IPS-18c (cell line): ENCODE results near the gene APBA2.

Experiments
- H3K4me3 ChIP-seq: 2 replicates; pipeline ENCODE4 v1.7.0; 2013; ENCODE audit warnings: low read depth, mild to moderate bottlenecking, low read length, moderate library complexity; ENCODE audit not compliant: insufficient read depth
- H3K9me3 ChIP-seq: one replicate; pipeline ENCODE4 v1.6.1; 2013; ENCODE audit warnings: mild to moderate bottlenecking, low read length, moderate library complexity; ENCODE audit not compliant: control insufficient read depth, insufficient read depth

APBA2 gene

DNA sequence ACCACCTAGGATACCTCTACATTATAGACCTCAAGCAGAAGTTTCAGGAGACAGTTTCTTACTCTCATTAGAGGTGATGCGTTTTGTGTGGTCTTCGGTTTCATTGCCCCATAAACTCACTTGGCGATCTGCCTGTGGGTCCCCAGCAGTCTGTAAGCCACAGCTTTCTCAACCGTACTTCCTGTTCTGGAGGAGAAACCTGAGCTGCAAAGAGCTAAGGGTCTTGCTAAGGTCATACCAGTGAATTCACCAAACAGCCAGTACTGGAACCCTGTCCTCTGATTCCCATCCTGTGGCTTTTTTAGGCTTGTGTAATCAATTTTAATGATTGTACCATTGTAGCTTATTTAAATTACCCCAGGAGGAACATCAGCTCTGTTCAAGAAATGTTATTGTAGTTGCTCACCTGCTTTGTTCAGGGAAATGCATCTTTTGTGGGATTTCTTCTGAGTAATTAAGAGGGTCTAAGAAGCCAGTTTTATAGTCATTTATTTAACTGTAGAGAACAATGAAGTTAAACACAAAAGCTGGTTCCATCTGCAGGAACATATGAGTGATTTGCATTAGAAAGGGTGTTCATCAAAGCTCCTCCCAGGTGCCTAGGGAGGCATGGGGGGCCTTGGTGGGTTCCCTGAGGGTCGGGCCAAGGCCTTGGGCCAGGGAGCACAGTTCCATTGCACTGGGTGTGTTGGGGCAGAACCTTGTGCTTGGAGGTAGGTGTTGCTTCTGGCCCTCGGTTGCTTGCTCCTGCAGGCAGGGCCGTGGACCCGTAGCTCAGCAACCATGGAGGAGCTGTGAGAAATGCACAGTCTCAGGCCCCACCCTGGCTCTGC, 69.6 kb downstream of the APBA2 start:
- Histone ChIP-seq H3K4me3 (no peak overlapping the region), H3K9me3 (no peaks in the 10 kb centered on the region)

DNA sequence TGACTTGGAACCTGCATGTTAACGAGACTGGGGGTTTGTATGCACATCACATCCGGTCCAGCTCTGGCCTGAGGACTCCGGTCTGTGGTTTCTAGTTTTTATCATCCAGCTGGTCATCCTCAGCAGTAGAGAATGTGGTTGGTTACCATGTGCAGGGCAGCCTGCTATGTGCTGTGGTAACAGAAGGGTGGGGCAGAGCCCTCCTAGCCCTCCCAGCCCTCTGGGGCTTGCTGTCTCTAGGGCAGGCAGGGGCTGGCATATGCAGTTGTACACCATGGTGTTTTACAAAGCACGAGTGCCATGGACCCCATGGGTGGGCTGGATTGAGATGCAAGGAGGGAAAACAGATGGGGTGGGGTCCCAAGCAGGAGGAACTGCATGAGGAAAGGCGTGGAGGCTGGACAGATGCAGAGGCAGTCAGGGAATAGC, 70.2 kb downstream of the APBA2 start:
- Histone ChIP-seq H3K4me3 (no peak overlapping the region), H3K9me3 (no peaks in the 10 kb centered on the region)

DNA sequence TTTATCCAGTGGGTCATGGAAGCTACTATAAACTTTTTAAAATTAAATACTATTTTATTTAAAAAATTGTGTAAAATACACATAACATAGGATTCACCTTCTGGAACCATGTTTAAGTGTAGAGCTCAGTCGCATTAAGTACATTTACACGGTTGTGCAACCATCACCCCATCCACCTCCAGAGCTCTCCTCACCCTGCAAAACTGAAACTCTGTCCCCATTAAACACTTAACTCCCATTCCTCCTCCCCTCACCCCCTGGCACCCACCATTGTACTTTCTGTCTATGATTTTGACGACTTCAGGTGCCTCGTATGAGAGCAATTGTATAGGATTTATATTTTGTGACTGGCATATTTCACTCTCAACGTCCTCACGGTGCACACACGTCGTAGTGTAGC, 70.7 kb downstream of the APBA2 start:
- no peak overlapping the region for H3K4me3 ChIP-seq
- H3K9me3 ChIP-seq = no peaks in the 10 kb centered on the region

DNA sequence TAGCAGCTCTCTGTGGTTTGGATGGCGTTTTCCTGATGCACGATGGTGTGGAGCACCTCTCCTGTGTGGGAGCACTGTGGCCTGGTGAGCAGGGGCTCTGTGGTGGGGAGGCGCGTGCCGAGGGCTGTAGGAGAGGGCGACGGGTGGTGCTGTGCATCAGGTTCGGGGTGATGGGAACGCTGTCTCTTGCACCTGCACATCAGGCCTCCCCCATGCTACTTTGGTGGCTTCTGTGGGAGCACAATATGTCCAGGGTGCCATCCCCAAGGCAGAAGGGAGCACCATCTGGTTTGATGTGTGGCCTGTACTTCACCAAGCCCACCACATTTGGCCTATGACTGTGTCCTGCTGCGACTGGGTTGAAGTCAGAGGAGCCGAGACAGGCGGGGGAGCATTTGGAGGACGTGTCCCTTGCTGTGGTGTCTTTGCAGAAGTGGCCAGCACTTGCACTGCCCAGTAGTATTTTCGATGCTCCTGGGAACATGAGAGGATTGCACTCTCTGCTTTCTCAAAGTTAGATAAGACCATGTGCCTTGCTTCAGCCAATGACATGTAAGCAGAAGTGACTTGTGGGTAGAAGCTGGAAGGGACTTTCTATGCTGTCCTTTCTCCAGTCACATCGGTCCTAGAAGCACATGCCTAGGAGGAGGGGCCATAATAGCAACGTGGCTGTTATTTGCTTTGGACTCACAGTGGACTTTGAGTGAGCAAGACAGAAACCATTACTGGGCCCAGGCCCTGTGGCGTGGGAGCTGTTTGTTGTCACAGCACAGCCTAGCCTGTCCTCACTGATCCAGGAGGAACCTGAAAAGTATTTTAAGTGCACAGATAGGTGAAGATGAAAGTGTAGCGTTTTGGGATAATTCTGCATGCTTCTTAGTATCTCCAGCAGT, 72.1 kb downstream of the APBA2 start:
- Histone ChIP-seq H3K9me3 (no peaks in the 10 kb centered on the region), H3K4me3 (no peak overlapping the region)

DNA sequence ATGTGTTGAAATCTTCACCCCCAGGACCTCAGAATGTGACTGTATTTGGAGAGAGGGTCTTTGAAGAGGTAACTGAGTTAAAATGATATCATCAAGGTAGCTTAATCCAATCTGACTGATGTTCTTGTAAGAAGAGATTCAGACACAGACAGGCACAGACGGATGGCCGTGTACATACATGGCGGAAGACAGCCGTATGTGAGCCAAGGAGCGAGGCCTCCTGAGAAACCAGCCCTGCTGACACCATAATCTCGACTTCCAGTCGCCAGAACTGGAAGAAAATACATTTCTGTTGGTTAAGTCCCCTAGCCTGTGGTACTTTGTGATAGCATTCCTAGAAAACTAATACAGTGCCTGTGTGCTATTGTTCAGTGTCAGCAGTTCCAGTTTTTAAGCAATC, 73.6 kb downstream of the APBA2 start:
- Histone ChIP-seq H3K4me3 (no peak overlapping the region), H3K9me3 (no peaks in the 10 kb centered on the region)

DNA sequence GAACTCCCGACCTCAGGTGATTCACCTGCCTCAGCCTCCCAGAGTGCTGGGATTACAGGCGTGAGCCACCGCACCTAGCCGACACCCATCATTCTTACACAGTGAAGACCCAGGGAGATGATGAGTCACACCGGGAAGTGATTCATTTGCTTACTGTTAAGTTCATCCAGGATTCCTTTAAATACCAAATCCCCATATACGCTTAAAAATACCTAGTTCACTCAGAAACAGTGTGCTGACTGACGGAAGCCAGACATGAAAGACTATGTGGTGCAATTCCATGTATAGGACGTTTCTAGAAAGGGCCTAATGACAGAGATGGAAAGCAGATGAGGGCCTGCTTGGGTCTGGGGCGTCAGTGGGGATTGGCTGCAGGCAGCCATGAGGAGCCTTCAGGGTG, 75.2 kb downstream of the APBA2 start:
- Histone ChIP-seq H3K4me3 (no peak overlapping the region), H3K9me3 (no peaks in the 10 kb centered on the region)

DNA sequence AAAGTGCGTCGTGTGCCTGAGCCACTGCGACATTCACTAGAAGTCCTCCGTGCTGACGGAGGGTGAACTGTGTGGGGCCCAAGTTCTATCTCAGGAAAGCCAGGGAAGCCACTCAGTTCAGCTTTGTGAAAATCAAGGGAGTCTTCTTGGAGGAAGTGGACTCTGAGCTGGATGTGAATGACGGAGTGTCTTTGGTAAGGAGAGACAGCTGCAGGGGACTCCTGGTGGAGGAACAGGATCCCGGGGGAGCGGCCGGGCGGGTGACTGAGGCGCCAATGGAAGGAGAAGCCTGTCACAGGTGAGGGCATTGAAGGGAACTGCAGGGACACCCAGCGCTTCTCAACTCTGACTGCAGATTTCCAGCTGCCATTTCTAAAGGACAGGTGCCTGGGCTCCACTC, 75.6 kb downstream of the APBA2 start:
- H3K4me3 ChIP-seq = no peak overlapping the region

DNA sequence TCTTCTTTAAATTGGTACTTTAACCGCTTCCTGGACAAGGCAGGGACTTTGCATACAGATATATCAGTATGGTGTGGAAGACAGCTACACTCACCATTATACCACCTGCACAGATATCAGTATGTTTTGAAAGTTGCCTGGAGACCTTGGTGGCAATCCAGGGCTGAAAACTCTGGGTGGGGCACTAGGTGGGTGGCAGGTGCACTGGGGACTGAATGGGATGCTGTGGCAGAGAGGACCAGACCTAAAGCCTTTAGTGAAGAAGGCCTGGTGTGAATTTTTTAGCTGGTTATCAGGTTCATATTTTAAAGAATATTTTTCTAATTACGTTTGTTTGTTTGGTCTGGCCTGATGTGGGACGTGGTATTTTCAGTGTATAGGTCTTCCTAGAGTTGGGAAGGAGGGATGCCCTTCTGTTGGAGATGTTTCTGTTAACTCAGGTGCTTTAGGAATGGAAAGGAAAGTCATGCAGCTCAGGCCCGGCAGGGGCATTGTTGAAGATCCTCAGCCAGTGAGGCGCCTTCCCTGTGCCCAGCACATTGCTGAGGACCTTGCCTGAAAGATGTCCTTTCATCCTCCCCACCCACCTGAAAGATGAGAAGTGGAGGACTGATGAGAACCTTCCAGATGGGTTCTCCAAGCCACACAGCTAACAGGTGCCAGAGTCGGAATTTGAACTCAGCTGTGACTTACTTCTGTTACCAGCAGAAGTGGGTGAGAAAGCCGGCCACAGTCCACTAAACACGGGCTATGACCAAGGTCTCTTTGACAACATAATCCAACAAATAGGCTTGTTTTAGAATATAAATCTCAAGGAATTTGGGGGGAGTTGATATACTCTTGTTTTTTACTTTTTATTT, 77.3 kb downstream of the APBA2 start:
- Histone ChIP-seq H3K9me3 (no peaks in the 10 kb centered on the region), H3K4me3 (no peak overlapping the region)

More for the DNA sequence above, 75.6 kb downstream of the APBA2 start:
- H3K9me3 ChIP-seq = no peaks in the 10 kb centered on the region

DNA sequence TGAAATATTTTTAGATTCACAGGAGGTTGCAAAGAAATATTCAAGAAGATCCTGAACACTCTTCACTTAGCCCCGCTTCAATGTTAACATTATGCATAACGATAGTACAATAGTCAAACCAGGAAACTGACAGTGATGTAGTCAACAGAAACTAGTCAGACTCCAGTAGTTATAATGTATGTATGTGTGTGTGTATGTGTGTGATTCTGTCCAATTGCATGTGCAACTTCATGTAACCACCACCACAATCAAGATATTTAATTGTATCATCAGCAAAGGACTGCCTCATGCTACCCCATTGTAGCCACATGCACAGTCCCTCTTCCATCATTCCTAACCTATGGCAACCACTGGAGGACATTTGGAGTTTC, 77.9 kb downstream of the APBA2 start:
- Histone ChIP-seq H3K9me3 (no peaks in the 10 kb centered on the region), H3K4me3 (no peak overlapping the region)

DNA sequence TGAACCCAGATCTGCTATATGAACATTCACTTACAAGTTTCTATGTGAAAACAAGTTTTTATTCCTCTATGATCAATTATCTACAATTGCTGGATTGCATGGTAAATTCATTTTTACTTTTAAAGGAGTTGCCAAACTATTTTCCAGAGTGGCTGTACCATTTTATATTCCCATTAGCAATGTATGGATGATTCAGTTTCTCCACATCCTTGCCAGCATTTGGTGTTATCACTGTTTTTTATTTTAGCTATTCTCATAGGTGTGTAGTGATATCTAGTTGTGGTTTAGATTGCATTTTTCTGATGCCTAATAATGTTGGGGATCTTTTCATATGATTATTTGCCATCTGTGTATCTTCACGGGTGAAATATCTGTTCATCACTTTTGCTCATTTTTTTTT, 78.3 kb downstream of the APBA2 start:
- Histone ChIP-seq H3K4me3 (no peak overlapping the region), H3K9me3 (no peaks in the 10 kb centered on the region)

DNA sequence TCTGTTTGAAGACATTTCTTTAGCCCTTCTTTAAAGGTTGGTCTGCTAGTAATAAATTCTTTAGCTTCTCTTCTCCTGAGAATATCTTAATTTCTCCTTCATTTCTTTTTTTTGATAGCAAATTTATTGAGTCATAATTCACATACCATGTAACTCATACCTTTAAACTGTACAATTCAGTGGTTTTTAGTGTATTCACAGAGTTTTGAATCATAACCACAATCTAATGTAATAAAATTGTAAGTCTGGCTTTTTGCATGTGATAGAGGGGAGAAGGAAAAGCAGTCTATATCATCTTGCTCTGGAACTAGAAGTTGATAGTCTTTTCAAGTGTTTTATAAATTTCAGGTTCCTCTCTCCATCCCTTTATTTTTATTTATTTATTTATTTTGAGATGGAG, 81.3 kb downstream of the APBA2 start:
- no peaks in the 10 kb centered on the region for H3K9me3 ChIP-seq
- H3K4me3 ChIP-seq = no peak overlapping the region

DNA sequence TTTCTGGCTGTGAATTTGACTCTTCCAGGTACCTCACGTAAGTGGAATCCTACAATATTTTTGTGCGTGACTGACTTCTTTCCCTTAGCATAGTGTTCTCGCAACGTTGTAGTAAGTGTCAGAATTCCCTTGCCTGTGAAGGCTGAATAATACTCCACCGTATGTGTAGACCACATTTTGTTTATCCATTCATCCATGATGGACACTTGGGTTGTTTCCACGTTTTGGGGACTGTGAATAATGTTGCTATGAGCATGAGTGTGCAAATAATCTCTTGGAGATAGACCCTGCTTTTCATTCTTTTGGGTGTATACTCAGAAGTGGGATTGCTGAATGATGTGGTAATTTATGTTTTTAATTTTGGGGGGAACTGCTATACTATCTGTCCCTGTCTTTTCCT, 82.2 kb downstream of the APBA2 start:
- H3K4me3 ChIP-seq = no peak overlapping the region
- no peaks in the 10 kb centered on the region for H3K9me3 ChIP-seq

DNA sequence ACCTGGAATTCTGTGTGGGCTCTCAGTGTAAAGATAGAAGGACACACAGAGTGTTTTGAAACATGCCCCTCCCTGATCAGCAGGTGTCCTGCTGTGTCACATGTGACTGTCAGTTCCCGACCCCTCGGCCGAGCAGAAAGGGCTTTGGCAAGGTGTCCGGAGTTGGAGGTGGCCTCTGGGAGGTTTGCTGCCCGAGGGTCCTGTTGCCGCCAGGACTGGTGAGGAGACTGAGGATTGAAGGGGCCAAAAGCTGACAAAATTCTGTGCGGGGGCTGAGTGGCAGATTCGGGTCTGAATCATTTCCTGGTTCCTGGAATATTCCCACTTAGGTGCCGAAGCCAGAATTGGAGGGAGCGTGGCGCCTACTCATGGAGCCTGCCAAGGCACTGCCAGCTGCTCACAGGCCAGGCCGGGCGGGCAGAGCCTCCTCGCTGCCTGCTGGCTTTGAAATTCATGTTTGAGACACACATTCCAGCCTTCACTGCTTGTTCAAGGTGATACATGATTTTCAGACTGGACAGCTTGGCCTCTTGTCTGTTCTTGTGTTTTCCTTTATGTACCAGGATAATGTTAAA, 83.8 kb downstream of the APBA2 start:
- no peak overlapping the region for H3K4me3 ChIP-seq
- H3K9me3 ChIP-seq = no peaks in the 10 kb centered on the region

DNA sequence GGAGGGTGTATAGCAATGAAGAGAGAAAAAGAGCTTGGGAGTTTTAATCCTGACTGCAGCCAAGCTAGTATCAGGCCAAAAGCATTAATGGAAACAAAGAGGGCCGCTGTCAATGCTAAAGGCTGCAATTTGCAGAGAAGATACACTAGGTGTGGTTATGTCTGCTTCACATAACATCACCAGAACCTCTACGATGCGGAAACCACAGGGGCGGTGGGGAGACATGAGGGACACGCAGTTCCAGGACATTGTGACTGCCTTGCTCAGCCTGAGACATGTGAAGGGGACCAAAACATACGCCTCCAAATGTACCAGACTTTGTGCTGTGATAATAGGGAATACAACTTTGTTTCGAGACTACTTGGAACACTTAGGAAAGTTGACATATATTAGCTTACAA, 88.4 kb downstream of the APBA2 start:
- Histone ChIP-seq H3K4me3 (no peak overlapping the region), H3K9me3 (no peaks in the 10 kb centered on the region)

DNA sequence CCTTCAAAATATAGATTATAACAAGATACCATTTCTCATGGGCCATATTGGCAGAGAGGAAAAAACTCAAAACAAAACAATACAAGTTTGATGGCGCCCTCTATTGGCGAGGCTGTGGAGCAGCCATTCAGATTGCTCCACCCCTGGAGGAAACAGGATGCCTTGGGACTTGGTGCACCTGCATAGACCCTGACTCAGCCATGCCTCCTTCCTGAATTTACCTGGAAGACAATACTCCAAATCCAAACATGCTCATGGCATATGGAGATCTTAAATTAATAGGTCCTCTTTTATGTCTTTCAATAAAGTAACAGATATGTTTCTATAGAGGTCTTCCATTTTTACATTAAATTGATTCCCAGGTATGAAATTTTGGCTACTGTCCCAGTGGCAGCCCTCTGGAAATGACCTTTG, 90.0 kb downstream of the APBA2 start:
- H3K9me3 ChIP-seq = no peaks in the 10 kb centered on the region
- no peak overlapping the region for H3K4me3 ChIP-seq

DNA sequence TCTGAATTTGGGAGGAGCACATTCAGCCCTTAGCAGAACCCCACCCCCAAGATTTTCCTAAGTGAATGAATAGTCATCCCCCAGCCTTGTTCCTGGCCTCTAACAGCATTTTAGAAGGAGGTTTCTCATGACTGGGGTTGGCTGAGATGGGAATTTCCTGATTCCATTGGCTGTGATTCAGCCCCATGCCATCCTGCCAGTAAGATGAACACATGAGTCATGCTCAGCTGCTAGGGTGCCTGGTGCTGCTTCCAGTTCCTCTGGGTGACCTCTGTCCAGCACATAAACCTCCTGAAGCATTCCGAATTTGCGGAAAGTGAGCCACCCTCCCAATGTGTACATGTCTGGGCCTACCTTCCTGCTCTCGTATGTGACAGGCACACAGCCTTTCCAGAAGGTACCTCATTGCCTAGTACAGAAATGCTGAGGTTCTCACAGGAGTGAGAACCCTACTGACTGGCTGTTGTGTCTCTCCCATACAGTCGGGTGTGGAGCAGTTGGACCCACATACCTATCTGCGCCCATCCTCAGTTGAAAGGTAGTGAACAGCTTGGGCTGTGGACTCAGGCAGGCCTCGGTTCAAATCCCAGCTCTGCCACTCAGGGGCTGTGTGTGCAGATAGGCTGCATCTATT, 91.7 kb downstream of the APBA2 start:
- H3K9me3 ChIP-seq = no peaks in the 10 kb centered on the region
- no peak overlapping the region for H3K4me3 ChIP-seq

DNA sequence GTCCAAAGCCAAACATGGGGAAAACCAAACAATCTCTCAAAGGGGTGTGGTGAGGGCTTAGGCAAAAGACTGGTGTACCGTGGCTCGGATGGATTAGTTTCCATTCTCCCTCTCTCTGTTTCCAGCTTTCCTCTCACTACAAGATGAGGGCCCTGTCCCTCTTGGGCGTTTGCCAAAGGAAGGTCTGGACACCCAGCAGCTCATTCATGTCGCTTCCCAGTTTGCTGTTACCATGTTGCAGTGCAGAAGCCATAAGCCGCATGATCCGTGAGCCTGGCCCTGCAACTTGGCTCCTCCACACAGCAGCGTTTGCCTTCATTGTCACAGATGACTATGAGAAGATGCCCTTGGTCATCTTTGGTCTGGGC, 92.2 kb downstream of the APBA2 start:
- Histone ChIP-seq H3K4me3 (no peak overlapping the region), H3K9me3 (no peaks in the 10 kb centered on the region)
